RWPE2 (cell line): ENCODE results near the gene CHRM4.

Source experiments
- ATAC-seq: fragments of 200-7000 bp; cut with Tn5 transposase; 3 replicates; pipeline ENCODE4 v1.9.1; 2021; ENCODE audit warnings: low read depth
- DNase-seq: peaks from one replicate; pipeline ENCODE4 v3.0.0-alpha.2; 2020; ENCODE audit warnings: low spot score
- H3K27ac ChIP-seq: fragments of 450-650 bp; 2 replicates; pipeline ENCODE4 v1.5.1; 2017; ENCODE audit warnings: mild to moderate bottlenecking; ENCODE audit not compliant: poor library complexity, severe bottlenecking
- H3K27me3 ChIP-seq: fragments of 250-450 bp; sonication (Bioruptor Pico); 2 replicates; pipeline ENCODE4 v1.5.1; 2021; ENCODE audit warnings: mild to moderate bottlenecking, moderate library complexity; ENCODE audit not compliant: insufficient read depth, poor library complexity, severe bottlenecking
- H3K36me3 ChIP-seq: fragments of 250-450 bp; sonication (Bioruptor Pico); 2 replicates; pipeline ENCODE4 v1.5.1; 2020; ENCODE audit warnings: low read depth, mild to moderate bottlenecking, moderate library complexity
- H3K4me1 ChIP-seq: fragments of 250-450 bp; sonication (Bioruptor Pico); 2 replicates; pipeline ENCODE4 v1.5.1; 2021; ENCODE audit warnings: mild to moderate bottlenecking, moderate library complexity; ENCODE audit not compliant: insufficient read depth, poor library complexity, severe bottlenecking
- H3K4me3 ChIP-seq: fragments of 250-450 bp; sonication (Bioruptor Pico); 2 replicates; pipeline ENCODE4 v1.5.1; 2021; ENCODE audit warnings: mild to moderate bottlenecking, moderate library complexity; ENCODE audit not compliant: severe bottlenecking
- H3K9me3 ChIP-seq: fragments of 250-450 bp; sonication (Bioruptor Pico); 2 replicates; pipeline ENCODE4 v1.5.1; 2021; ENCODE audit warnings: mild to moderate bottlenecking, moderate library complexity; ENCODE audit not compliant: severe bottlenecking
- TF ChIP-seq, protein P1 (sequence below): fragments of 450-650 bp; IDR thresholded peaks from one replicate; pipeline ENCODE4 v1.5.1; 2017; ENCODE audit warnings: mild to moderate bottlenecking, moderate library complexity; ENCODE audit not compliant: poor library complexity, severe bottlenecking

Gene CHRM4

DNA sequence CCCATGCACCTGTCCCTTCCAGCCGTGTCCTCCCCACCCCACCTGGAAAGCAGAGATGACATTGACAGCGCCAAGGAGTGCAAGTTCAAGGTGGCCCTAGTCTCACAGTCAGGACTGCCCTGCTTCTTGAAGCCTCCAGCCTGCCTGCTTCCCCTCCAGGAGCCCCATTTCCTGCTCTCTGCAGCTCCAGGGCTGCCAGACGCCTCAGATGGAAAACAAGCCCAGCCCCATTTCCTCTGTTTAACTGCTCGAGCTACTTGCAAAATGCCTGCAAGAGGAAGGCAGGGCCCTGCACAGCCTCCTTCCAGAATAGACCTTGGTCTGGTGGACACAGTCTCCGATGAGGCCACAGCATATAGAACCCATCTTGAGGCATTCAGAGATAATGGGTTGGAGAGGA, 49.3 kb downstream of the CHRM4 start:
- H3K27me3 ChIP-seq: no peaks in the 10 kb centered on the region
- H3K9me3 ChIP-seq: no peaks in the 10 kb centered on the region
- H3K36me3 ChIP-seq: no peaks in the 10 kb centered on the region
- DNase-seq (no peak), ATAC-seq (no peak)
- TF ChIP-seq, protein P1, sequence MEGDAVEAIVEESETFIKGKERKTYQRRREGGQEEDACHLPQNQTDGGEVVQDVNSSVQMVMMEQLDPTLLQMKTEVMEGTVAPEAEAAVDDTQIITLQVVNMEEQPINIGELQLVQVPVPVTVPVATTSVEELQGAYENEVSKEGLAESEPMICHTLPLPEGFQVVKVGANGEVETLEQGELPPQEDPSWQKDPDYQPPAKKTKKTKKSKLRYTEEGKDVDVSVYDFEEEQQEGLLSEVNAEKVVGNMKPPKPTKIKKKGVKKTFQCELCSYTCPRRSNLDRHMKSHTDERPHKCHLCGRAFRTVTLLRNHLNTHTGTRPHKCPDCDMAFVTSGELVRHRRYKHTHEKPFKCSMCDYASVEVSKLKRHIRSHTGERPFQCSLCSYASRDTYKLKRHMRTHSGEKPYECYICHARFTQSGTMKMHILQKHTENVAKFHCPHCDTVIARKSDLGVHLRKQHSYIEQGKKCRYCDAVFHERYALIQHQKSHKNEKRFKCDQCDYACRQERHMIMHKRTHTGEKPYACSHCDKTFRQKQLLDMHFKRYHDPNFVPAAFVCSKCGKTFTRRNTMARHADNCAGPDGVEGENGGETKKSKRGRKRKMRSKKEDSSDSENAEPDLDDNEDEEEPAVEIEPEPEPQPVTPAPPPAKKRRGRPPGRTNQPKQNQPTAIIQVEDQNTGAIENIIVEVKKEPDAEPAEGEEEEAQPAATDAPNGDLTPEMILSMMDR: no peak
- no peak overlapping the region for H3K27ac ChIP-seq
- no peak overlapping the region for H3K4me3 ChIP-seq
- H3K4me1 ChIP-seq: peaks cover 5% of the 10 kb centered on the region

DNA sequence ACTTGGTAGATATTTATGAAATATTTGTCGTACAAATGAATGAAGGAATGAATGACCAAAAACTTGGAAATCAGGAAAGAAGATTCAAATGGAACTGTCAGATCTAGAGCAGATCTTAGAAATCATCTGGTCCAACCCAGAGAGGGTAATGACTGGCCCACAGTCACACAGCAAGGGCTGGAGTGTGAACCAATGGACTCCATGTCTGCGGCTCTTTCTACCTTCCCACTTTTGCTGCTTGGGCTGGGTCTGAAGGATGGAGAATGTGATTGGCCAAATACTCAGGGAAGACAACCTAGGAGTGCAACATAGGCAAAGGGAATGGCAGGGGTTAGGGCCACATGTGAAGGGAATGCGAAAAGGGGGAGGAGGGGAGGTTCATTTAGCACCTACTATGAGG, 50.1 kb downstream of the CHRM4 start:
- Histone ChIP-seq H3K4me3 (no peak overlapping the region), H3K4me1 (peaks cover 5% of the 10 kb centered on the region), H3K36me3 (no peaks in the 10 kb centered on the region), H3K27ac (no peak overlapping the region), H3K9me3 (no peaks in the 10 kb centered on the region), H3K27me3 (no peaks in the 10 kb centered on the region)
- TF ChIP-seq, protein P1: no peak
- ATAC-seq (no peak), DNase-seq (no peak)

DNA sequence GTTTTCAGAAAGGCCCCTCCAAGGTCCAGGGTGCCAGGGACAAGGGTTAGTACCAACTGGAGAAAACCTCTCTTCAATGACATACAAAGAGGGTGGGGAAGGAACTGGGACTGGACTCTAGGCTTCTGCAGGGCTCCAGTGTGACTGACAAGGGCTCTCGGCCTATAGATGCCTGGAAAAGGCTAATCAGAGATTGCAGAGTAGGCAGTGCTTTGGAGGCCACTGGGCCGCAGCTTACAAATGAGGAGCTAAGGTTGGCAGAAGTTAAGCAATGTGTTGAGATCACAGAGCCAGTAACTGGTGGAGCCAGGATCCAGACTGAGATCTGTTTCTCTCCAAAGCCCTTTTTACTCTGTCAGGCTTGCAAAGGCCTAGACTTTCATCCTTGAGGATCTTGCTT, 51.8 kb downstream of the CHRM4 start:
- no peak for DNase-seq
- Histone ChIP-seq H3K27ac (no peak overlapping the region), H3K4me1 (peaks cover 4% of the 10 kb centered on the region), H3K9me3 (no peaks in the 10 kb centered on the region), H3K4me3 (no peak overlapping the region), H3K27me3 (no peaks in the 10 kb centered on the region), H3K36me3 (no peaks in the 10 kb centered on the region)
- no peak for ATAC-seq
- TF ChIP-seq, protein P1: no peak

DNA sequence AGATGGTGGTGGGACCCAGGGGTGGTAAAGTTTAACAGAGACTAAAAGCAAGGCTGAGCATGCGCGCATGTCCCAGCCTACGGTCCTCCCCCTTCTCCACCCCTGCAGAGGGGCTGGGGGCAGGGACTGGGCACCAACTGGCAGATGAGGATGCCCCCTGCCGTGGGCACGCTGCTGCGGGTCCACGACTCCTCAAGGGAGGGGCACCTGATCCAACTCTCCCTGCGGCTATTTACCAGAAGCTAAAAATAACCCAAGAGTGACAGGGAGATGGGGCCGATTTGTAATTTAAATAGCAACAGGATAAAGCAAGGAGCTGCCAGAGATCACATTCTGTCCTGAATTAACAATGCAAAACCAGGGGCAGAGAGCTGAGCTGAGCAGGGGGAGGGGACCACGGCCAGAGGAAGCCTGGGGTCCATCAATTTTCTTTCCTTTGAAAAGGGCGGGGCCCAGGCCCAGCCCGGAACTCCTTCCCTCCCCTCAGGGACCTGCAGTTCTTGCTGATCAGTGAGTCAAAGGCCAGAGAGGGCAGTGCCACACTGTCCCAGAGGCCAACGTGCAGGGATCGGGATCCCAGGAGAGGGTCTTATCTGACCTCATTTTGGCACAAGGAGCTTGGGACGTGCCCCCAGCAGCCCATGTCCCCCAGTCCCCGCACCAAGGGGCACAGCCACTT, 52.4 kb downstream of the CHRM4 start:
- Histone ChIP-seq H3K27me3 (no peaks in the 10 kb centered on the region), H3K36me3 (no peaks in the 10 kb centered on the region), H3K27ac (no peak overlapping the region), H3K9me3 (no peaks in the 10 kb centered on the region), H3K4me1 (no peaks in the 10 kb centered on the region), H3K4me3 (no peak overlapping the region)
- TF ChIP-seq, protein P1: no peak
- no peak for DNase-seq
- ATAC-seq: peak; percentile 43; the same call in 1 of the 3 replicates

DNA sequence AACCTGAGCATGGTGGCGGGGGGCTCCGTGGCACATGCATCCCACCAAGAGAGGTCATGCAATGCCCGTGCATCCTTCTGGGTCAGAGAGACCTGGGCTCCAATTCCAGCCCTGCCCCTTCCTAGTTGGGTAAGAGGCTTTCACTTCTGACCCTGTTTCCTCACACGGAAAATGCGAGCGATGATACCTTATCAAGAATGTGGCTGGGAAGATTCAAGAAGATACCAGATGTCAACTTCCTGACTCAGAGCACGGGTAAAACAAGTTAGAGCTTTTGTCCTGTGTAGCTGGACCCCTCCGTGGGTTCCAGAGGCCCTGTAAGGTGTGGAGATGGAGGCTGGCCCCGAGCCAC, 53.0 kb downstream of the CHRM4 start:
- Histone ChIP-seq H3K4me3 (no peak overlapping the region), H3K36me3 (no peaks in the 10 kb centered on the region), H3K27ac (no peak overlapping the region), H3K9me3 (no peaks in the 10 kb centered on the region), H3K27me3 (peaks cover 3% of the 10 kb centered on the region), H3K4me1 (no peaks in the 10 kb centered on the region)
- TF ChIP-seq, protein P1: no peak
- DNase-seq (no peak), ATAC-seq (no peak)
